Adrenal gland (tissue), 5 donors: ENCODE measurements around the gene TP73.

Experiments used
- CTCF ChIP-seq, 6 experiments: fragments of 450-650 bp in 4 of 6; fragments of 200-600 bp in 2 of 6; sonication (generic) in 1 of 6; IDR thresholded peaks; 1 replicate in 5 of 6; 2 replicates in 1 of 6; pipeline versions ENCODE4 v1.5.1 to v1.8.0; 2016 to 2021; ENCODE audit warnings: antibody characterized with exemption in 6 of 6, mild to moderate bottlenecking in 2 of 6, moderate library complexity in 1 of 6
- POLR2A ChIP-seq, 2 donors: fragments of 450-650 bp; IDR thresholded peaks; one replicate each; pipeline ENCODE4 v1.6.1; 2017; ENCODE audit warnings: antibody characterized with exemption in 2 of 2, mild to moderate bottlenecking in 2 of 2, moderate library complexity in 1 of 2
- donor health status: DM: no; HTN: no; CAD: no.

- TF ChIP-seq CTCF (IDR thresholded peaks at IDR 0.05) (no peak), POLR2A (IDR thresholded peaks at IDR 0.05) (no peak)
These were observed 92.3 kb downstream of the TP73 start for GRCh38 chr1:3744646-3745045.
